Liver (tissue), 3 donors: ENCODE measurements around the gene RPS6KA2.

Source experiments
- ATF3 ChIP-seq: IDR thresholded peaks from 2 replicates; pipeline ENCODE4 v1.6.1; 2016; ENCODE audit warnings: antibody characterized with exemption
- CTCF ChIP-seq: fragments of 150-350 bp; IDR thresholded peaks from 2 replicates; pipeline ENCODE4 v1.5.1; 2017; ENCODE audit warnings: improper control_type of control experiment, low read depth, low read length; ENCODE audit not compliant: missing input control
- FOXA1 ChIP-seq: IDR thresholded peaks from 2 replicates; pipeline ENCODE4 v1.6.1; 2016; ENCODE audit warnings: antibody characterized with exemption
- GABPA ChIP-seq, 2 donors: IDR thresholded peaks in 1 of 2; conservative IDR thresholded peaks in 1 of 2; 2 replicates each; pipeline ENCODE4 v1.6.1; 2016; ENCODE audit warnings: antibody characterized with exemption in 2 of 2, mild to moderate bottlenecking in 1 of 2, moderate library complexity in 1 of 2
- RAD21 ChIP-seq, 2 donors: IDR thresholded peaks; 2 replicates each; pipeline ENCODE4 v1.6.1; 2016; ENCODE audit warnings: antibody characterized with exemption in 2 of 2, mild to moderate bottlenecking in 2 of 2
- REST ChIP-seq: IDR thresholded peaks from 2 replicates; pipeline ENCODE4 v1.6.1; 2016; ENCODE audit warnings: antibody characterized with exemption, mild to moderate bottlenecking
- RXRA ChIP-seq, 2 donors: IDR thresholded peaks; 2 replicates each; pipeline ENCODE4 v1.6.1; 2017 to 2018; ENCODE audit warnings: antibody characterized with exemption in 2 of 2, mild to moderate bottlenecking in 1 of 2
- TAF1 ChIP-seq: conservative IDR thresholded peaks from 2 replicates; pipeline ENCODE4 v1.6.1; 2016; ENCODE audit warnings: antibody characterized with exemption, mild to moderate bottlenecking
- YY1 ChIP-seq: IDR thresholded peaks from 2 replicates; pipeline ENCODE4 v1.6.1; 2016; ENCODE audit warnings: antibody characterized with exemption, mild to moderate bottlenecking
- ZBTB33 ChIP-seq: IDR thresholded peaks from 2 replicates; pipeline ENCODE4 v1.6.1; 2016; ENCODE audit warnings: antibody characterized with exemption
- donor health status: healthy.
- donor health status: healthy.

GRCh38 chr6:166530211-166531095 lies 96.6 kb downstream of the RPS6KA2 start:
- TF ChIP-seq FOXA1 (no peak), CTCF (no peak), TAF1 (no peak), REST (no peak), YY1 (no peak), RAD21 (IDR thresholded peaks at IDR 0.05) (no peak), ATF3 (no peak), GABPA (IDR thresholded peaks at IDR 0.05 in 1 of 2, conservative IDR thresholded peaks at IDR 0.05 in 1 of 2) (no peak), RXRA (IDR thresholded peaks at IDR 0.05) (no peak), ZBTB33 (no peak)
